ENCODE results near the gene SEPTIN12.

GRCh38 chr16:4783251-4783950 lies 4.7 kb downstream of the SEPTIN12 start:
- TF ChIP-seq POLR2A (IDR thresholded peaks at IDR 0.05; ENCODE audit: low read length) (no peak), GATA1 (IDR thresholded peaks at IDR 0.05; ENCODE audit: low read depth, low read length) (no peak)

All from erythroblast (primary cell).